Sigmoid colon (tissue), 7 donors: ENCODE data around the gene CBX6. TPM values are rescaled to one million over a fixed set of nuclear protein-coding genes. Genes with fewer than 3 reads are reported as not detected.
"Not testable (repeated sequence)": the region's sequence is repeated elsewhere in the genome, so short reads cannot be mapped to it uniquely, and the experiment has no call there.

Source experiments
- DNase-seq: peaks from one replicate; pipeline ENCODE4 v3.0.0-alpha.2; 2019
- H3K27ac ChIP-seq, 4 donors: fragments of 200-600 bp; sonication (generic); one replicate each; pipeline ENCODE4 v1.5.1; 2016 to 2019; ENCODE audit warnings: mild to moderate bottlenecking in 1 of 4
- H3K27me3 ChIP-seq, 3 donors: fragments of 200-600 bp; sonication (generic); one replicate each; pipeline ENCODE4 v1.5.1; 2019; ENCODE audit warnings: mild to moderate bottlenecking in 1 of 3
- H3K36me3 ChIP-seq, 4 donors: fragments of 200-600 bp; sonication (generic); one replicate each; pipeline ENCODE4 v1.5.1; 2016 to 2019
- H3K4me1 ChIP-seq, 4 donors: fragments of 200-600 bp; sonication (generic); one replicate each; pipeline ENCODE4 v1.5.1; 2017 to 2019
- H3K4me3 ChIP-seq, 4 donors: fragments of 200-600 bp; sonication (generic); one replicate each; pipeline ENCODE4 v1.5.1; 2017 to 2019; ENCODE audit warnings: mild to moderate bottlenecking in 2 of 4, moderate library complexity in 1 of 4
- H3K9me3 ChIP-seq, 4 donors: fragments of 200-600 bp in 3 of 4; sonication (generic) in 3 of 4; one replicate each; pipeline versions ENCODE4 v1.5.1 to v1.6.1; 2013 to 2019
- CTCF ChIP-seq, 4 experiments: fragments of 450-650 bp in 3 of 4; fragments of 200-600 bp in 1 of 4; IDR thresholded peaks; one replicate each; pipeline ENCODE4 v1.5.1; 2016 to 2019; ENCODE audit warnings: antibody characterized with exemption in 4 of 4, mild to moderate bottlenecking in 3 of 4, moderate library complexity in 2 of 4
- EP300 ChIP-seq, 4 donors: sonication (generic); formaldehyde crosslinking; IDR thresholded peaks; one replicate each; pipeline ENCODE4 v1.6.1; 2017; ENCODE audit warnings: antibody characterized with exemption in 4 of 4
- POLR2A ChIP-seq, 2 donors: fragments of 450-650 bp; IDR thresholded peaks; one replicate each; pipeline ENCODE4 v1.6.1; 2016; ENCODE audit warnings: antibody characterized with exemption in 2 of 2, mild to moderate bottlenecking in 2 of 2, moderate library complexity in 2 of 2
- POLR2AphosphoS5 ChIP-seq, 4 donors: sonication (generic); formaldehyde crosslinking; IDR thresholded peaks; one replicate each; pipeline ENCODE4 v1.6.1; 2017; ENCODE audit warnings: antibody characterized with exemption in 4 of 4
- WGBS, 2 donors: extraction: QIAGEN DNeasy Blood & Tissue Kit; methylation state at CpG; one replicate each; pipeline ENCODE4 v1.1.7; 2013; 5-methylcytosine and 5-hydroxymethylcytosine counted together
- intact Hi-C: fragments of 100-400 bp; cut with DNase I; formaldehyde crosslinking; loops from one replicate; pipeline ENCODE4 v1.15.1; 2023
- polyA plus RNA-seq, 3 donors: library from polyadenylated mRNA; stranded (reverse); fragments of 200-250 nt; gene quantifications; one replicate each; pipeline ENCODE4 v1.2.3, GENCODE V29; 2013
- total RNA-seq, 4 donors: library from RNA; depleted of rRNA; stranded (reverse); fragments of >200 nt; gene quantifications; one replicate each; pipeline ENCODE4 v1.1.0, GENCODE V29; 2016
- donor health status: healthy with polysubstance abuse.
- donor health status: Bipolar disorder and iron deficiency.
- donor health status: healthy.

CBX6 gene
- total and polyA plus RNA-seq, 7 donors = 4.2 to 90.6 (median 47.2) TPM

- 19 to 63% methylated on average over 2 of the region's 2 CpGs for WGBS, 2 donors
- no peak for DNase-seq
Measured at GRCh38 chr22:38907767-38908166, 35.8 kb upstream of the CBX6 start.

DNA sequence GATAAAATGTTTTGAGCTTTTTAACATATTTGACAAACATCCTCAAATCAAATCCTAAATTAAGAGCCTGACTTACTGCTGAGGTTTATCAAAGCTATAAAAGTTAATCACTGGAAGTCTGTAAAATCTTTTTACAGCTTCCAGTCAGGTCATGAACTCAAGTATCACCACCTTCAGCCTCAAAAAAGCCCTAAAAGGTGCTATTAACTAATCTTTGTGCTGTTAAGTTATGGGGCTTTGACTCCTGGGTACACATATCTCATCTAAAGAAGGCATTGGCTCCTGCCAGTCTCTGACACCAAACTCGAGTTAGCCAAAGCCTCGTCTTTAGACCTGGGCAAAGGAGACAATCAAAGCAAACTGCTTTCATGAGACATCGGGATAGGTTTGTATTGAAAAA is 34.0 kb upstream of the CBX6 start:
- 13 to 61% methylated on average over 3 of the region's 3 CpGs for WGBS, 2 donors
- no peaks in the 10 kb centered on the region for H3K27me3 ChIP-seq
- no peak for DNase-seq
- no peak for TF ChIP-seq CTCF (IDR thresholded peaks at IDR 0.05)
- no peak for TF ChIP-seq POLR2A (IDR thresholded peaks at IDR 0.05)
- no peak for TF ChIP-seq EP300 (IDR thresholded peaks at IDR 0.05)
- no peak for TF ChIP-seq POLR2AphosphoS5 (IDR thresholded peaks at IDR 0.05)
- intact Hi-C loops = no loop called here
- no peak overlapping the region for H3K4me3 ChIP-seq
- H3K27ac ChIP-seq = no peak overlapping the region
- no peaks in the 10 kb centered on the region for H3K9me3 ChIP-seq
- H3K36me3 ChIP-seq = no peaks in the 10 kb centered on the region
- peaks cover 0 to 6% (median 5%) of the 10 kb centered on the region in 4 donors for H3K4me1 ChIP-seq

More at GRCh38 chr22:38907767-38908166, 35.8 kb upstream of the CBX6 start:
- Histone ChIP-seq H3K4me1 (no peaks in the 10 kb centered on the region), H3K36me3 (no peaks in the 10 kb centered on the region), H3K27me3 (no peaks in the 10 kb centered on the region), H3K27ac (no peak overlapping the region), H3K4me3 (no peak overlapping the region), H3K9me3 (no peaks in the 10 kb centered on the region)
- TF ChIP-seq CTCF (IDR thresholded peaks at IDR 0.05) = no peak
- TF ChIP-seq POLR2AphosphoS5 (IDR thresholded peaks at IDR 0.05) = no peak
- no peak for TF ChIP-seq POLR2A (IDR thresholded peaks at IDR 0.05)
- TF ChIP-seq EP300 (IDR thresholded peaks at IDR 0.05) = no peak
- intact Hi-C loops = no loop called here

DNA sequence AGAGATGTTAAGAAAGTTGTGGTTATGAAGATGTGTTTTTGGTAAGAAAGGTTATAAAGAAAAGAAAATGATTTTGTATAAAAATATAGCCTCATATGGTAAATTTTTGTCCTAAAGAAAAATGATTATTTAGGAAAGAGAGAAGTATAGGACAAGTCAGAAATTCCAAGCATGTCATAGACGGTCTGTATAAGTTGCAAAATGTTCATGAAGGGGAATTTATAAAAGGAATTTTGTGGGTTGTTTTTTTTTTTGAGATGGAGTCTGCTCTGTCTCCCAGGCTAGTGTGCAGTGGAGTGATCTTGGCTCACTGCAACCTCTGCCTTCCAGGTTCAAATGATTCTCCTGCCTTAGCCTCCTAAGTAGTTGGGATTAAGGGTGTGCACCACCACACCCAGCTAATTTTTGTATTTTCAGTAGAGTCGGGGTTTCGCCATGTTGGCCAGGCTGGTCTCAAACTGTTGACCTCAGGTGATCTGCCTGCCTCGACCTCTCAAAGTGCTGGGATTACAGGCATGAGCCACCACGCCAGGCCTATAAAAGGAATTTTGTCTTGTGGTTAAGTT is 32.1 kb upstream of the CBX6 start:
- H3K27me3 ChIP-seq, H3K27ac ChIP-seq, intact Hi-C loops, H3K4me1 ChIP-seq, H3K36me3 ChIP-seq, H3K9me3 ChIP-seq, H3K4me3 ChIP-seq, DNase-seq: not testable (repeated sequence)
- 44 to 49% methylated on average over 5 of the region's 5 CpGs for WGBS, 2 donors

DNA sequence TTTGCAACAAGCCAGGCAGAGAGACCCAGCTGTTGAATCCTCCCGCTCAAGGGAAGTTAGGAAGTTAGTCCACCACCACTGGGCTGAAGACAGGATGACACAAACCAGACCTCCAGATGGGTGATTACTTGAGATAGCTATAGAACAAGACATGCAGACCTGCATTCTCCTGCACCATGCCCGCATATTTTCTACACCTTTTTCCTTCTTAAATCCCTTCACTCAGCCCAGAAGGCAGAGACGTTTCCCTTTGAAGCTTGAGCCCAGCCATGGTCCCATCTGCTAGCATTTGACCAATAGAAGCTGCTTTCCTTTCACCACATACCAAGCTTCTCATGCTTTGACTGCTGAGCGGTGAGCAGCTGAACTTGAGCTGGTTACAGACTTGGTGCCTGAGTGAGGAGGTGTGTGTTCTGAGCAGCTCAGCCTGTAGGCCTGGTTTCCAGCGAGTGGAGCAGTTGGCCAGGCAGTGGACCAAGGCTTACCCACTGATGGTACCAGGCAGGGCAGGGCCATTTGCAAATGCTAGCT is 29.2 kb upstream of the CBX6 start:
- Histone ChIP-seq H3K4me1 (peaks cover 0 to 10% (median 5%) of the 10 kb centered on the region in 4 donors), H3K27me3 (no peaks in the 10 kb centered on the region), H3K27ac (peak overlapping the region in 2 of 4 donors; percentile 7 to 40), H3K9me3 (no peaks in the 10 kb centered on the region), H3K36me3 (no peaks in the 10 kb centered on the region), H3K4me3 (no peak overlapping the region)
- 58 to 81% methylated on average over 5 of the region's 5 CpGs for WGBS, 2 donors
- intact Hi-C loops = no loop called here
- TF ChIP-seq POLR2AphosphoS5 (IDR thresholded peaks at IDR 0.05) (peak in 2 of 4 donors; percentile 28 to 48), EP300 (IDR thresholded peaks at IDR 0.05) (no peak), POLR2A (IDR thresholded peaks at IDR 0.05) (no peak)
- DNase-seq = no peak

DNA sequence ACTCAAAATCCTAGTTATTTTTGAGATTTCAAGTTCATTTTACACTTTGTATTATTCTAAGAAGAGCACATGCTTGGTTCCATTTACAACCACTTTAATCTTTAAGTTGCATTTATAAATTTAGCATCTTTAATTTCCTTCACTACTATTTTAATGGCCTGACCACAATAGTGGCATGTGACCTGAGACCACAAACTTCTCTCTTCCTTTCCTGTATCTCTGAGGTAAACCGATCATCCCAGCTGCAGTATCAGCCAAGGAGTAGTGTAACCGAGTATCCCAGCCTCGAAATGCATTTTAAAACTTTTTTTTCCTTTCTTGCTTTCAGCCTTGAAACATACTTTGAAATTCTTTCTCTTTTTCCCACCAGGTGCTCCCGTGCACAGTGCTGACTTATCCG is 28.7 kb upstream of the CBX6 start:
- DNase-seq = no peak
- TF ChIP-seq POLR2A (IDR thresholded peaks at IDR 0.05) (no peak), CTCF (IDR thresholded peaks at IDR 0.05) (no peak), POLR2AphosphoS5 (IDR thresholded peaks at IDR 0.05) (no peak), EP300 (IDR thresholded peaks at IDR 0.05) (no peak)
- 33 to 66% methylated on average over 5 of the region's 5 CpGs for WGBS, 2 donors
- no peaks in the 10 kb centered on the region for H3K27me3 ChIP-seq
- H3K4me3 ChIP-seq = no peak overlapping the region
- intact Hi-C loops = no loop called here
- H3K27ac ChIP-seq = peak overlapping the region in 1 of 4 donors; percentile 7
- H3K36me3 ChIP-seq = no peaks in the 10 kb centered on the region
- no peaks in the 10 kb centered on the region for H3K9me3 ChIP-seq
- H3K4me1 ChIP-seq = peaks cover 0 to 10% (median 5%) of the 10 kb centered on the region in 4 donors

DNA sequence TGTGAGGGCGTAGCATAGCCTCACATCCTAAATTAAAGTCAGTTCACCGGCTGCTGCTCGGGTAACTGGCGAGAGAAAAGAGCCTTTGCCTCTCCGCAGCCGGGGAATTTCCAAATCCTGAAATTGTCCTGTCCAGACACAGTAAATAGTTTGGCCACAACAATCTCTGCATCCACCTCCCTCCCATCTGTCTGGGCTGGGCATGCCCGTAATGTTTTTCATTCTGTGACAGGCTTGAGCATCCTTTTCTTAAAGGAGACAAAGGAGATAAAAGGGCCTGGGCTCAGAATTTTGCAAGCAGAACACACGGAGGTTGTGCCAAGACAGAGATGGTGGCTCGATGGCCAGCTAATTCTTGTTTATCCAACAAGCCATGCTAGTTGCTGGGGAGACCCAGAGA is 19.2 kb upstream of the CBX6 start:
- H3K36me3 ChIP-seq = no peaks in the 10 kb centered on the region
- TF ChIP-seq EP300 (IDR thresholded peaks at IDR 0.05) (no peak), CTCF (IDR thresholded peaks at IDR 0.05) (no peak), POLR2A (IDR thresholded peaks at IDR 0.05) (no peak), POLR2AphosphoS5 (IDR thresholded peaks at IDR 0.05) (no peak)
- H3K4me3 ChIP-seq = no peak overlapping the region
- H3K9me3 ChIP-seq = no peaks in the 10 kb centered on the region
- DNase-seq = no peak
- intact Hi-C loops = no loop called here
- no peak overlapping the region for H3K27ac ChIP-seq
- 52 to 66% methylated on average over 9 of the region's 9 CpGs for WGBS, 2 donors
- no peaks in the 10 kb centered on the region for H3K27me3 ChIP-seq
- H3K4me1 ChIP-seq = no peaks in the 10 kb centered on the region
